Measurements from ENCODE around the gene KRTAP10-12.
"Not testable (repeated sequence)": the region's sequence is repeated elsewhere in the genome, so short reads cannot be mapped to it uniquely, and the experiment has no call there.

Gene KRTAP10-12

DNA sequence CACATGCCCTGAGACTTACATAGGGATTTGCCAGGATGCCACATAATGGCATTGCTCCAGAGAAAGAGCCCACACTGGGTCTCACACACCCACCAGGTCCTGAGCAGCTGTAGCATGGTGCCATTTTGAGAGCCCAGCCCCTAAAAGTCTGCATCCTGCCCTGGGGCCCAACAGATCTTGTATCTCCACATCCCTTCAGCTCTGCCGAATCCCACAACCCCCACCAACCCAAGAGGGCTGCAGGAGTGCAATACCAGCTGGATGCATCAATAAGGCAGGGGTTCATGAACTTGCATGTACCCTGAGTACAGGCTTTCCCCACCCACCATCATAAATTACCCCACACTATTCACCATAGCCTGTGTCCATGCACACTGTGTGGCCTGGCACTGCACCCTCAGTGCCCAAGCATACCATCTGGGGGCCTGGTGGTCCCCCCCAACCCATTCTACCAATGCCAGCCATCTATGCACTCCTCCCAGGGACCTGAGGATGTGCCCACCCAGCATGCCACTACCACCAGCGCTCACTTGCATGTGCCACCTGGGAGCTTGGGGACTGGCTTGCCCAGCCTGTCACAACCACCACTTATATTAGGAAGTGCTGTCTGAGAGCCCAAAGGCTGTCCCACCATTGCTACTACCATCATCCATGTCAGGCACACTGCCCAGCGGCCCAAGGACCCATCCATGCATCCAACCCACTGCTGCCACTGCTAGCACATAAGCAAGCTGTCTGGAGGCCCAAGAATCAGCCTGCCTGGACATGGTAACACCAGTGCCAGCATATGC is 26.1 kb upstream of the KRTAP10-12 start:
- DNase-seq = no peak

DNA sequence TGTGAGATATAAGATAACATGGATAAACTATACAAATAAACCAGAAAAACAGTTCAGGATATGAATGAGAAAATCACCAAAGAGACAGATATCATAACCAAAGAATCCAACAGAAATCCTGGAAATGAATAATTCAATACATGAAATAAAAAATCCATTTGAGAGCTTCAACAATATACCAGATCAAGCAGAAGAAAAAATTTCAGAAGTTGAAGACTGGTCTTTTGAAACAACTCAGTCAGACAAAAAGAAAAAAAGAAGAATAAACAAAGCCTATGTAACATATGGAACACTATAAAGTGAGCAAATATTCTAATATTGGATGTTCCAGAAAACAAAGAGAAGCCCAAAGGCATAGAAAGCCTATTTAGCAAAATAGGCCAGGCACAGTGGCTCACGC is 25.1 kb upstream of the KRTAP10-12 start:
- no peak for DNase-seq

- no peak for DNase-seq
Measured at GRCh38 chr21:44677881-44678280, 19.1 kb upstream of the KRTAP10-12 start.

DNA sequence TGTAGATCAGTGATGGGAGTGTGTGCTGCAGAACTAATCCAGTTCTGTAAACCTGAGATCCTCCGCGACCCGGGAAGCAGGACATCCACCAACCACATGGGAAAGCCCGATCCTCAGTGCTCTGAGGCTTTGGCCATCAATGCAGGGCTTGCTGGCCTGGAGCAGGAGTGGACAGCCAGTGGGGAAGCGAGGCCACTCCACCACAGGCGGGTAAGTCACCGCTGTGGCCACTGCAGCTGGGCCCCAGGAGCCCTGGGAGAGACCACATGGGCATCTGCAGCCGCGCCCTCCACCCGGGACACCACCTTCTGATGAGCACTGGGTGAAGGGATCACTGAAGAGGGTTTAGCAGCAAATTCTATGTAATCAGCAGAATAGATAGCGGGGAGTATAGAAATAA is 15.8 kb upstream of the KRTAP10-12 start:
- DNase-seq = no peak

DNA sequence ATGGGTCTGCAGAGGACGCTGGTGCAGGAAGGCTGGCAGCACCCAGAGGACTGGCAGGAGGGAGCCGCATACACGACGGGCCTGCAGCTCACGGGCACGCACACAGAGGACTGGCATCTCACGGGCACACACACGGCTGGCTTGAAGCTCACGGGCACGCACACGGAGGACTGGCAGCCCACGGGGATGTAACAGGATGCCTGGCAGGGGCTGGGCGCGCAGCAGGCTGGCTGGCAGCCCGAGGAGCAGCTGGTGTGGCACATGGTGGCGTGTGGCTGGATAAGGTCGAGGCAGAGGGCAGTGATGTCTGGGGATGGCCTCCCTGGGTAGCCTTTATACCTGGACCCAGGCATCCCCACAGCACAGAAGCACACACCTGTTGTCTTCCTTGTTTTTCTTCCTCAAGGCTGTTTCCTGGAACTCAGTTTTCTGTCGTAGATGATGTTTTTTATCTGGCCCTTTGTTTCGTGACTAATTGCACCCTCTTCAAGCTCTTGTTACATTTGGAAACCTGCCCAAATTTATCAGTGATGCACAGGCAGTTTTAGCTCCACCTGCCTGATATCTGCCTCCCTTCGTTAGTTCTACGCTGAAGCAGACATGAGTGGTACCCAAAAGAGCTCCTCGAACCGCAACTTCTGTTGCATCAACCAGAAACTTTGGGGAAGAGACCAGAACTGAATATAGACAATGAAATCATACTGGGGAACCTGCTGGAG is 15.0 kb upstream of the KRTAP10-12 start, which contains the start of gene KRTAP12-1:
Gene KRTAP12-1 (minus strand): TSS at position 303 of the 719 bp plus-strand sequence. CDS start 40 bp downstream, at position 263.
- peak; percentile 91 for DNase-seq

DNA sequence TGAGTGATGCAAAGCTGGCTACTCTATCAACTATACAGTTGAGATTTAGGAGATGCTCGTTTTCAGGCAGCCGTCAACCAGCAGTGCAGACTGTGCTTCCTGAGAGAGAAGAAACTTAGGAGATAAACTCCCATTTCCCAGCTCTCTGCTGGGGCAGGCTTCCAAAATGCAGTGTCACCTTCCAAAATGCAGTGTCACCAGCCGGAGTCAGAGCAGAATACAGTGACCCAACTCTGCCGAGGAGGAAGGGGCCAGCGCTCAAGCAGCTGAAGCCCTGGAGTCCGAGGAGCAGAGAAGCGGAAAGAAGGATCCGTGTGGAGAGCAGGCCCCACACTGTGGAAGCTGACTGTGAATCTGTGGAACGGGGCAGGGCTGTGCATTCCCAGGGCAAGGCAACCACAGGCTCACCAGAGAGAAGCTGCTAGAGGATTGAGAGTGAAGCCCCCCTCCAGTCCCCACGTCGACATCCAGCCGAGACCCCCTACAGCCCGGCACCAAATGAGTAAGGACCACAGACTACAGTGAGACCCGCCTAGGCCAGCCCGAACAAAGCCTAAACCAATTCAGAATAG is 14.3 kb upstream of the KRTAP10-12 start:
- DNase-seq = no peak

- no peak for DNase-seq
Measured at GRCh38 chr21:44684077-44684476, 12.9 kb upstream of the KRTAP10-12 start.

GRCh38 chr21:44684483-44684882 is 12.5 kb upstream of the KRTAP10-12 start:
- DNase-seq = no peak

GRCh38 chr21:44685050-44685449 is 11.9 kb upstream of the KRTAP10-12 start:
- not testable (repeated sequence) for DNase-seq

GRCh38 chr21:44686000-44686781 is 10.8 kb upstream of the KRTAP10-12 start:
- peak; percentile 71 for DNase-seq

DNA sequence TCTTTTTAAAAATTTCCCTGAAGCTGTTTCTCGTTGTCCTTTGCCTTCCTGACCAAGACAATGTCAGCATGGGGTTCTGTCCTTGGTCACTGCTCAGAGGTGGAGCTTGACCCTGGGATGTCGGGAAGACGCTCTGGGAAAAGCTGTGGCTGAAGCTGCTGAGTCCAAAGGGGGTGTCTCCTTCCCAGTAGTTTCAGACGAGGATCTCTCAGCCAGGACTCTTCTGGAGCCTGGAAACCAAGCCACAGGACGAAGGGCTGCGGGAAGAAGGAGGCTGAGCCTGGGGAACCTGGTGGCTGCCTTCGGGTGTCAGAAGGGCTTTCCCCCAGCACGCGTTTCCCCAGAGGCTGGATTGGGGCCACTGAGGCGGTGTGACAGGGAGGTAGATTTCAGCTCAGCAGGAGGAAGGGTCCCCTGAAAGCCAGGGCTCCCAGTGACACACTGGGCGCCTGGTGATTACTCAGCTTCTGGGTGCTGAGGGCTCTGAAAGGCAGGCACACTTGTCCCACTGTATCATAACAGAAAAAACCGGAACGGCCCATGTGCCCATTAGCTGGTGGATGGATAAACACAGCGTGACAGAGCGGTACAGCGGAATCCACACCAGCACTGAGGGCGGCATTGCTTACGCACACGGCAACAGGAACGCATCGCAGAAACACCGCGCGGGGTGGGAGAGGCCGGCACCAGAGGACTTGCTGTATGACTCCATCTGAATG is 10.0 kb upstream of the KRTAP10-12 start:
- DNase-seq = no peak

DNA sequence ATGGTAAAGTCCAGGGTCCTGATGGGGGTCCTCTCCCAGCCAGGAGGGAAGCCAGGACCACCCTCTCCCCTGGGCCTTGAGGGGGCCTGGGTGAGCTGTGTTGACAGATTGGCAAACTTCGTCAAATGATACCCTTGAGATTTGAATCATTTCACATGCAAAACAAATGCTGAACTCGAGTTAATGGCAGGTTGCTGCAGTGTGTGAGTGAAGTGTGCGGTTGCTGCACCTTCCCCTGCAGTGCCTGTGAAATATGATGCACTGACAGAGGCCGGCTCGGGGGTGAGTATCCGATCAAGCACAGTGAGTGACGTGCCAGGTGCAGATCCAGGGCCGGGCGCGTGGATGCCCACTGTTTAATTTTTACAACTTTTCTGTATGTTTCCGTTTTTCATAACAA is 9.3 kb upstream of the KRTAP10-12 start:
- no peak for DNase-seq

DNA sequence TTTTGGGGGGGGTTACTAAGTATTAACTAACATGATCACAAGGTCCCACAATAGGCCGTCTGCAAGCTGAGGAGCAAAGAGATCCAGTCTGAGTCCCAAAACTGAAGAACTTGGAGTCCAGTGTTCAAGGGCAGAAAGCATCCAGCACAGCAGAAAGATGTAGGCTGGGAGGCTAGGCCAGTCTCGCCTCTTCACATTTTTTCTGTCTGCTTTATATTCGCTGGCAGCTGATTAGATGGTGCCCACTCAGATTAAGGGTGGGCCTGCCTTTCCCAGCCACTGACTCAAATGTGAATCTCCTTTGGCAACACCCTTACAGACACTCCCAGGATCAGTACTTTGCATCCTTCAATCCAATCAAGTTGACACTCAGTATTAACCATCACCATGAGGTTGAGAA is 7.2 kb upstream of the KRTAP10-12 start:
- not testable (repeated sequence) for DNase-seq

DNA sequence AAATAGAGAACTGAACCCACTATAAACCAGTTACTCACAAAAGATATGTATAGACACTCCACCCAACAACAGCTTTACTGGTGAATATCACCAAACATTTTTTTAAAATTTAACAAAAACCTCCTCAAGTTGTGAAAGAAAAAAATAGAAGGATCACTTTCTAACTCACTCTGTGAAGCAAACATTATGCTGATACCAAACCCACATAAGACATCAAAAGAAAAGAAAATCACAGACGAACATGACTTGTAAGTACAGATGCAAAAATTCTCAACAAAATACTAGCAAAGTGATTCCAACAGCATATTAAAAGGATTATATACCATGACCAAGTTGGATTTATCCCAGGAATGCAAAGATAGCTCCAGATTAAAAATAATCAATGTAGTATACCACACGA is 5.3 kb upstream of the KRTAP10-12 start:
- DNase-seq = no peak

DNA sequence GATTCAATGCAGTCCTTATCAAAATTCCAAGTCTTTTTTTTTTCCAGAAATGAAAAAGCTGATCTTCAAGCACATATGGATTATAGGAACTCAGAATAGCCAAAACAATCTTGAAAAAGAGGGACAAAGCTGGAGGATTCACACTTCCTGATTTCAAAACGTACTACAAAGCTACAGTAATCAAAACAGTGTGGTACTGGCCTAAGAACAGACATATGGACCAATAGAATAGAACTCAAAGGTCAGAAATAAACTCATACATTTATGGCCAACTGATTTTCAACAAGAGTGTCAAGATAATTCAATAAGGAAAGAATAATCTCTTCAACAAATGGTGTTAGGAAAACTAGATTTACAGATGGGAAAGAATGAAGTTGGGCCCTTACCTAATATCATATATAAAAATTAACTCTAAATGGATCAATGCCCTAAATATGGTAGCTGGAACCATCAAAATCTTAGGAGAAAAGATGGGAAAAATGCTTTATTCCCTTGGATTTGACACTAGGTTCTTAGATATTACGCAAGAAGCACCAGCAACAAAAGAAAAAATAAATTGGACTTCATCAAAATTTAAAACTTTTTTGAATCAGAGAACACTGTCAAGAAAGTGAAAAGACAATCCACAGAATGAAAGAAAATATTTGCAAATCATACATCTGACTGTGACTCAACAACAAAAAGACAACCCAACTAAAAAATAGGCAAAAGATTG is 4.0 kb upstream of the KRTAP10-12 start:
- DNase-seq = no peak

- DNase-seq = no peak
Measured at GRCh38 chr21:44694776-44695175, 2.2 kb upstream of the KRTAP10-12 start.

- no peak for DNase-seq
Measured at GRCh38 chr21:44695184-44695583, 1.8 kb upstream of the KRTAP10-12 start.

DNA sequence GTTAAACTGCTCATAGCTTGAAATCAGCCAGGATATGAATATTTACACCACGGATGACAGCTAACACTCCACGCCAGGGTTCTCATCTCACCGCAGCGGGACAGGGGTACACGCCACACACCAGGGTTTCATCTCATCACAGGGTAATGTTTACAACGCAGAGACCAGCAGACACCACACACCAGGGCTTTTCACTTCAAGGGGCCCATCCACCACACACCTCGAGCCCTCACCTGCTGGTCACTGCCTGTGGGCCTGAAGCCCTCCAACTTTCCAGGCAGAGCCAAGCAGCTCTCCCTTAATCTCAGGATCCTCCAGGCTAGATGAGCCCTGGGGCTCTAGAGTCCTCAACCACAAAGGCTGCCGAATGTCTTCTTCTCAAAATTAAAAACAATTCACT is 1.3 kb upstream of the KRTAP10-12 start:
- DNase-seq = no peak

GRCh38 chr21:44696572-44696971 is 400 bp upstream of the KRTAP10-12 start:
- no peak for DNase-seq

- DNase-seq = peak; percentile 41
Measured at GRCh38 chr21:44697811-44698734, 1.1 kb downstream of the KRTAP10-12 start.

Measured in NCI-H146 (cell line).